ENCODE data around the gene B3GNT2. TPM values are rescaled to one million over a fixed set of nuclear protein-coding genes. Genes with fewer than 3 reads are reported as not detected.

B3GNT2 gene
- total RNA-seq, 1 donor from 2014 or later = 23.8 TPM

DNA sequence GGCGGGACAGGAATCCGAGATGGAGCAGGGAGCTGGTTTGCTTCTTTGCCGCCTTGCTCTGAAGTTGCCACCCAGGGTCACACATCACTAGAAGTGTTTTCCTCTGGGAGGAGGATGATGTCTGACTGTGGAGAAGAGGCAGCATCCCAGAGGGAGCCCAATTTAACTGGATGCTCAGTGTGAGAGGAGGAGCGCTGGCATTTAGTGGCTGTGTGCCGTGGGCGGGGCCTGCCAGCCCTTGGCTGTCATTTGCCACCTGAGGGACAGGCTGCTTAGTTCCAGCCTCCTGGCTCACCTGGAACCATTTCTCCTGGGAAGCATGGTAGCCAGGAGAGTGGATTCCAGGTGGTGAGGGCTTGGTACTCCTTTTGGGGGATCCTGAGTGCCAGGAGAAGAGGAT is 9.6 kb downstream of the B3GNT2 start:
- no peak overlapping the region for H2AFZ ChIP-seq (ENCODE audit: low read depth, low read length)
- Mint-ChIP-seq H3K36me3 (ENCODE audit: low read depth, unreplicated experiment) (no peaks in the 10 kb centered on the region), H3K4me1 (ENCODE audit: low read depth, unreplicated experiment) (peaks cover 16% of the 10 kb centered on the region), H3K27me3 (ENCODE audit: low read depth, unreplicated experiment) (no peaks in the 10 kb centered on the region), H3K9me3 (ENCODE audit: unreplicated experiment) (no peaks in the 10 kb centered on the region), H3K4me3 (ENCODE audit: unreplicated experiment) (no peak overlapping the region), H3K27ac (ENCODE audit: unreplicated experiment) (no peak overlapping the region)
- H3K4me3 ChIP-seq (ENCODE audit: insufficient read depth, low read depth, low read length) = no peak overlapping the region
- H3K79me2 ChIP-seq (ENCODE audit: insufficient read depth, low read length) = peaks cover 82% of the 10 kb centered on the region
- H3K4me2 ChIP-seq (ENCODE audit: low read length) = no peak overlapping the region
- DNase-seq (ENCODE audit: low read depth) = no peak
- H4K20me1 ChIP-seq (ENCODE audit: insufficient read depth, low read length) = peaks cover 80% of the 10 kb centered on the region
- no peaks in the 10 kb centered on the region for H3K27me3 ChIP-seq (ENCODE audit: insufficient read depth, low read length)
- no peak overlapping the region for H3K9ac ChIP-seq (ENCODE audit: low read length)
- TF ChIP-seq, protein P1, sequence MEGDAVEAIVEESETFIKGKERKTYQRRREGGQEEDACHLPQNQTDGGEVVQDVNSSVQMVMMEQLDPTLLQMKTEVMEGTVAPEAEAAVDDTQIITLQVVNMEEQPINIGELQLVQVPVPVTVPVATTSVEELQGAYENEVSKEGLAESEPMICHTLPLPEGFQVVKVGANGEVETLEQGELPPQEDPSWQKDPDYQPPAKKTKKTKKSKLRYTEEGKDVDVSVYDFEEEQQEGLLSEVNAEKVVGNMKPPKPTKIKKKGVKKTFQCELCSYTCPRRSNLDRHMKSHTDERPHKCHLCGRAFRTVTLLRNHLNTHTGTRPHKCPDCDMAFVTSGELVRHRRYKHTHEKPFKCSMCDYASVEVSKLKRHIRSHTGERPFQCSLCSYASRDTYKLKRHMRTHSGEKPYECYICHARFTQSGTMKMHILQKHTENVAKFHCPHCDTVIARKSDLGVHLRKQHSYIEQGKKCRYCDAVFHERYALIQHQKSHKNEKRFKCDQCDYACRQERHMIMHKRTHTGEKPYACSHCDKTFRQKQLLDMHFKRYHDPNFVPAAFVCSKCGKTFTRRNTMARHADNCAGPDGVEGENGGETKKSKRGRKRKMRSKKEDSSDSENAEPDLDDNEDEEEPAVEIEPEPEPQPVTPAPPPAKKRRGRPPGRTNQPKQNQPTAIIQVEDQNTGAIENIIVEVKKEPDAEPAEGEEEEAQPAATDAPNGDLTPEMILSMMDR (IDR thresholded peaks at IDR 0.05; ENCODE audit: insufficient read depth, low read depth, low read length) = no peak
- TF ChIP-seq EZH2 (IDR thresholded peaks at IDR 0.05; ENCODE audit: insufficient read depth, low read length) = no peak
- FAIRE-seq = no peak
- H3K36me3 ChIP-seq (ENCODE audit: insufficient read depth, low read length) = no peaks in the 10 kb centered on the region
- no peaks in the 10 kb centered on the region for H3K4me1 ChIP-seq (ENCODE audit: insufficient read depth, low read length)
- no peaks in the 10 kb centered on the region for H3K9me3 ChIP-seq (ENCODE audit: insufficient read depth, low read depth, low read length)
- H3K27ac ChIP-seq (ENCODE audit: low read depth, low read length) = no peak overlapping the region

DNA sequence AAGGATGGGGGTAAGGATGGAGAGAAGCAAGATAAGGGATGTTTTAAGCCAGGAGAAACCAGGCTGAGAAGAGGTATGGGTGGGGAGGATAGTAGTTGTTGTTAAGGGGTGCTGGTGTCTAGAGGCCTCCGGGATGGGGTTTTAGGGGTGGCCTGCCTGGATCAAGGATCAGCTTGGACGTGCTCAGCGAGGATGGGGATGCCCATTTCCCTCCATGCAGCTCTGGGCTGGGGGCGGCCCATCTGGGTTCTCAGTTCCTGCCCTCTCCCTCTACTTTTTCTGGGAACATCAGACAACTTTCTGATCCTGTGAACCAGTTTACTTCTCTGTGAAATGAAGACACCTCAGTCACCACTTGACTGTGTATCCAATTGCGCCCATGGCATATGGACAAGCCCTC is 10.1 kb downstream of the B3GNT2 start:
- Histone ChIP-seq H3K9me3 (ENCODE audit: insufficient read depth, low read depth, low read length) (no peaks in the 10 kb centered on the region), H3K4me1 (ENCODE audit: insufficient read depth, low read length) (no peaks in the 10 kb centered on the region), H3K27me3 (ENCODE audit: insufficient read depth, low read length) (no peaks in the 10 kb centered on the region), H3K4me3 (ENCODE audit: insufficient read depth, low read depth, low read length) (no peak overlapping the region), H3K36me3 (ENCODE audit: insufficient read depth, low read length) (no peaks in the 10 kb centered on the region), H2AFZ (ENCODE audit: low read depth, low read length) (no peak overlapping the region), H3K27ac (ENCODE audit: low read depth, low read length) (no peak overlapping the region), H3K4me2 (ENCODE audit: low read length) (no peak overlapping the region), H3K9ac (ENCODE audit: low read length) (no peak overlapping the region), H4K20me1 (ENCODE audit: insufficient read depth, low read length) (peaks cover 76% of the 10 kb centered on the region), H3K79me2 (ENCODE audit: insufficient read depth, low read length) (peaks cover 82% of the 10 kb centered on the region)
- Mint-ChIP-seq H3K36me3 (ENCODE audit: low read depth, unreplicated experiment) (no peaks in the 10 kb centered on the region), H3K4me3 (ENCODE audit: unreplicated experiment) (no peak overlapping the region), H3K4me1 (ENCODE audit: low read depth, unreplicated experiment) (peaks cover 18% of the 10 kb centered on the region), H3K9me3 (ENCODE audit: unreplicated experiment) (no peaks in the 10 kb centered on the region), H3K27ac (ENCODE audit: unreplicated experiment) (no peak overlapping the region), H3K27me3 (ENCODE audit: low read depth, unreplicated experiment) (no peaks in the 10 kb centered on the region)
- TF ChIP-seq EZH2 (IDR thresholded peaks at IDR 0.05; ENCODE audit: insufficient read depth, low read length) = no peak
- TF ChIP-seq, protein P1 (IDR thresholded peaks at IDR 0.05; ENCODE audit: insufficient read depth, low read depth, low read length) = no peak
- no peak for FAIRE-seq
- DNase-seq (ENCODE audit: low read depth) = no peak

DNA sequence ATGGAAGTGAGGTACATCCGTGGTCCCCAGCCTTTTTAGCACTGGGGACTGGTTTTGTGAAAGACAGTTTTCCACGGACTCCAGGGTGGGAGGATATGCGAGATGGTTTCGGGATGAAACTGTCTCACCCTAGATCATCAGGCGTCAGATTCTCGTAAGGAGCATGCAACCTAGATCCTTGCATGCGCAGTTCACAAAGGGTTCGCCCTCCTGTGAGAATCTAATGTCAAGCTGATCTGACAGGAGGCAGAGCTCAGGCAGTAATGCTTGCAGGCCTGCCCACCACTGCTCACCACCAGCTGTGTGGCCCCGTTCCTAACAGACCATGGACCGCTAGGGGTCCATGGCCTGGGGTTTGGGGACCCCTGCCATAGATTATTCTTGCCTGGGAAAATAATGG is 11.6 kb downstream of the B3GNT2 start:
- Mint-ChIP-seq H3K27ac (ENCODE audit: unreplicated experiment) (no peak overlapping the region), H3K27me3 (ENCODE audit: low read depth, unreplicated experiment) (no peaks in the 10 kb centered on the region), H3K4me1 (ENCODE audit: low read depth, unreplicated experiment) (peaks cover 26% of the 10 kb centered on the region), H3K4me3 (ENCODE audit: unreplicated experiment) (no peak overlapping the region), H3K9me3 (ENCODE audit: unreplicated experiment) (no peaks in the 10 kb centered on the region), H3K36me3 (ENCODE audit: low read depth, unreplicated experiment) (no peaks in the 10 kb centered on the region)
- H3K9me3 ChIP-seq (ENCODE audit: insufficient read depth, low read depth, low read length) = no peaks in the 10 kb centered on the region
- H3K9ac ChIP-seq (ENCODE audit: low read length) = no peak overlapping the region
- H3K27me3 ChIP-seq (ENCODE audit: insufficient read depth, low read length) = no peaks in the 10 kb centered on the region
- H3K4me3 ChIP-seq (ENCODE audit: insufficient read depth, low read depth, low read length) = no peak overlapping the region
- no peaks in the 10 kb centered on the region for H3K4me1 ChIP-seq (ENCODE audit: insufficient read depth, low read length)
- DNase-seq (ENCODE audit: low read depth) (no peak), FAIRE-seq (no peak)
- no peak overlapping the region for H3K27ac ChIP-seq (ENCODE audit: low read depth, low read length)
- H3K79me2 ChIP-seq (ENCODE audit: insufficient read depth, low read length) = peaks cover 81% of the 10 kb centered on the region
- no peak overlapping the region for H2AFZ ChIP-seq (ENCODE audit: low read depth, low read length)
- H3K36me3 ChIP-seq (ENCODE audit: insufficient read depth, low read length) = no peaks in the 10 kb centered on the region
- TF ChIP-seq, protein P1 (IDR thresholded peaks at IDR 0.05; ENCODE audit: insufficient read depth, low read depth, low read length) = no peak
- no peak for TF ChIP-seq EZH2 (IDR thresholded peaks at IDR 0.05; ENCODE audit: insufficient read depth, low read length)
- H3K4me2 ChIP-seq (ENCODE audit: low read length) = no peak overlapping the region
- H4K20me1 ChIP-seq (ENCODE audit: insufficient read depth, low read length) = peaks cover 68% of the 10 kb centered on the region
